Activated T-helper 2 cell treated with anti-CD3 and anti-CD28 coated beads, Interferon-gamma antibody, Interleukin-2, Interleukin-4, amounts not matched to agents 10 μg/mL and 5 μg/mL and 100 μg/mL, durations not matched to agents 14 hours and 24 hours and 36 hours (primary cell): ENCODE data around the gene CRYGD. TPM values are rescaled to one million over a fixed set of nuclear protein-coding genes. Genes with fewer than 3 reads are reported as not detected.

ENCODE experiments used
- DNase-seq: peaks from one replicate; pipeline ENCODE4 v3.0.0; 2021; ENCODE audit warnings: low spot score
- H3K27ac Mint-ChIP-seq: one replicate; pipeline ENCODE4 v1.8.0; 2021; ENCODE audit warnings: mixed read lengths
- H3K27me3 Mint-ChIP-seq: one replicate; pipeline ENCODE4 v1.8.0; 2021; ENCODE audit warnings: low read depth, mixed read lengths
- H3K36me3 Mint-ChIP-seq: one replicate; pipeline ENCODE4 v1.8.0; 2021; ENCODE audit warnings: low read depth, mixed read lengths
- H3K4me1 Mint-ChIP-seq: one replicate; pipeline ENCODE4 v1.8.0; 2021; ENCODE audit warnings: low read depth, mixed read lengths
- H3K4me3 Mint-ChIP-seq: one replicate; pipeline ENCODE4 v1.8.0; 2021; ENCODE audit warnings: low read depth, mild to moderate bottlenecking, moderate library complexity, mixed read lengths
- H3K9me3 Mint-ChIP-seq: one replicate; pipeline ENCODE4 v1.8.0; 2021; ENCODE audit warnings: mixed read lengths
- intact Hi-C: fragments of 100-400 bp; cut with micrococcal nuclease; formaldehyde crosslinking; loops from one replicate; pipeline ENCODE4 v1.15.1; 2023
- total RNA-seq: library from RNA; stranded (reverse); gene quantifications from 2 replicates; pipeline ENCODE4 v1.2.3, GENCODE V29; 2022

The CRYGD gene
- total RNA-seq, 1 donor from 2014 or later, result not detected

DNA sequence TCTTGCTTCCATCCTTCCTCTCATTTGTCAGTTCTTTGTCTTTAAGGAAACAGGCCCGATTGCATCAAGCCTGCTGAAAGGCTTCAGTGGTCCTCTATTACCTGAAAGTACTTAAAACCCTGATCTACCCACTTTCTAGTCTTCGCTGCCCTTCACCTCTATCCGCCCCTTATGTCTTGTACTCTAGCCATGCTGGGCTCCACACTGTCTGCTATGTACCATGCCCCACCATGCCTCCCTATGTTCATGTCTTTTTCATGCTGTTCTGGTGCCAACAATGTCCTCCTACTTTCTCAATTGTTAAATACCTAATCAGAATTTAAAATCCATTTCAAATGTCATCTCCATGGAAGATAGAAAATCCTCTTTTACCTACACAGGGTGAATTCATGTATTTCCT lies 28.2 kb downstream of the CRYGD start:
- no peaks in the 10 kb centered on the region for H3K36me3 Mint-ChIP-seq
- H3K4me3 Mint-ChIP-seq, result no peak overlapping the region
- H3K9me3 Mint-ChIP-seq, result peaks cover 6% of the 10 kb centered on the region
- intact Hi-C loops, result no loop called here
- H3K27me3 Mint-ChIP-seq, result no peaks in the 10 kb centered on the region
- peaks cover 14% of the 10 kb centered on the region for H3K4me1 Mint-ChIP-seq
- no peak for DNase-seq
- no peak overlapping the region for H3K27ac Mint-ChIP-seq

DNA sequence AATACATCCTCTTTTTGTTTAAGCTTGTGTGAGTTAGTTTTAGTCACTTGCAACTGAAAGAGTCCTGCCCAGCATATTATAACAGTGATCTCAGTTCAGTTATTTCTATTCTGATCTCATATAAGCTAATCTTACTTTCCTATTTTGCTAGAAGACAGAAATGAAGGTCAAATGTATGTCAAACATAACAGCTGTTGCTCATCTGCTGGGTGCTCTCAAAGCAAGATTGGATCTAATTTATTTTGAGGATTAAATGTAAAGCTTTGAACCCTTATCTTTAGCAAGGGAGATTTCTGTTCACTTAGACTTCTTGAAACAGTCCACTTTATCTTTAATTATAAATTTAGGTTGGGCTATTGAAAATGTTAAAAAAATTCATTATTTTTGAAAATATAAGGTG lies 31.2 kb downstream of the CRYGD start:
- DNase-seq, result no peak
- intact Hi-C loops, result no loop called here
- Mint-ChIP-seq H3K36me3 (no peaks in the 10 kb centered on the region), H3K27ac (no peak overlapping the region), H3K27me3 (peaks cover 3% of the 10 kb centered on the region), H3K9me3 (no peaks in the 10 kb centered on the region), H3K4me3 (no peak overlapping the region), H3K4me1 (no peaks in the 10 kb centered on the region)

DNA sequence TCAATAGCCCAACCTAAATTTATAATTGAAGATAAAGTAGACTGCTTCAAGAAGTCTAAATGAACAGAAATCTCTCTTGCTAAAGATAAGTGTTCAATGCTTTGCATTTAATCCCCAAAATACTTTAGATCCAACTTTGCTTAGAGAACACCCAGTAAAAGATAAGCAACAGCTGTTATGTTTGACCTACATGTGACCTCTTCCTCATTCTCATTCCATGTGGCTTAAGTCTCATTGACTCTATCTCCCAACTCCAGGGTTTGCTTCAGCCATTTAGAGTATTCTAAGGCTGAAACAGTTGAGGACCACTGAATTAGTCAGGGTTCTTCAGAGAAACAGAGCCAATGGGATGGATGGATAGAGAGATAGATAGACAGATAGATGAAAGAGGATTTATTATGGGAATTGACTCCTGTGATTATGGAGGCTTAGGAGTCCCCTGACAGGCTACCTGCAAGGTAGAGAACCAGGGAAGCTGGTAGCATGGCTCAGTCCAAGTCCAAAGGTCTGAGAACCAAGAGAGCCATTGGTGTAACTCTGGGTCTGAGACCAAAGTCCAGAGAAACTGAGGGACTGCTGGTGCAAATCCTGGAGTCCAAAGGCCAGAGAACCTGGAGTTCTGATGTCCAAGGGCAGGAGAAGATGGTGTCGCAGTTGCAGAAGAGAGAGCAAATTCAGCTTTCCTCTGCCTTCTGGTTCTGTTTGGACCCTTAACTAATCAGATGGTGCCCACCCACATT lies 32.1 kb downstream of the CRYGD start:
- H3K9me3 Mint-ChIP-seq, result no peaks in the 10 kb centered on the region

DNA sequence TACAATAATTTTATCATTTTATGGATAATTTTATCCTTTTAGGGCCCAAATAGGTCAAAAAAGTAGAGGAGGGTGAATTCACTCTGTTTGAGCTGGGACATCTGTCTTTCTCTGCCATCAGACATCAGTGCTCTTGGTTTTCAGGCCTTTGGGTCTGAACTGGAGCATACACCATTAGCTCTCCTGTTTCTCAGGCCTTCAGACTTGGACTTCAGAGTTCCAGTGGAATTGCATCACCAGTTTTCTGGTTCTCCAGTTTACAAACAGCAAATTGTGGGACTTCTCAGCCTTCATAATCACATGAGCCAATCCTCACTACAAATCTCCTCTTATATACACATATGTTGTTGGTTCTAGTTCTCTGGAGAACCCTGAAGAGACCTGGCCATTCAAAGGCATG lies 33.9 kb downstream of the CRYGD start:
- intact Hi-C loops, result no loop called here
- Mint-ChIP-seq H3K4me3 (no peak overlapping the region), H3K27ac (no peak overlapping the region), H3K36me3 (no peaks in the 10 kb centered on the region), H3K9me3 (no peaks in the 10 kb centered on the region), H3K27me3 (peaks cover 14% of the 10 kb centered on the region), H3K4me1 (no peaks in the 10 kb centered on the region)
- DNase-seq, result no peak

More for the DNA sequence above, 32.1 kb downstream of the CRYGD start:
- H3K27me3 Mint-ChIP-seq, result peaks cover 3% of the 10 kb centered on the region
- H3K4me1 Mint-ChIP-seq, result no peaks in the 10 kb centered on the region
- no peak overlapping the region for H3K4me3 Mint-ChIP-seq
- intact Hi-C loops, result no loop called here
- H3K27ac Mint-ChIP-seq, result no peak overlapping the region
- no peaks in the 10 kb centered on the region for H3K36me3 Mint-ChIP-seq
- no peak for DNase-seq

DNA sequence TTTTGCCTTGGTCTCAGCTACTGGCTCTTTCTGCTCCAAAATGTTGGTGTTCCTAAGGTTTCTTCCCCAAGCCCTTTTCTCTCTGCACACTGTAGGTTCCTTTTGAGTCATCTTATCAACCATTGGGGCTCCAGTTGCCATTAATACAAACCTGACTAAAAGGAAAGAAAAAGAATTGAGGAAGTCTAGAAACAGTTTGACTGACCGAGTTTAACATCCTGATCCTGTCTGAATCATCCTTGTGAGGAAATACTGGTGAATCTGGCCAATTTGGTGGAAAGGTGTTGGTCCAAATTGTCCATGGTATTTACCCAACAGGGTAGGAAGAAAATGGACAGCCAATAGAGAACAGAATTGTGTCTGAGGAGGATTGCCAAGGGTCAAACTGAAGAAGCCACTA lies 38.3 kb downstream of the CRYGD start:
- no peaks in the 10 kb centered on the region for H3K9me3 Mint-ChIP-seq
- intact Hi-C loops, result no loop called here
- no peak overlapping the region for H3K27ac Mint-ChIP-seq
- H3K27me3 Mint-ChIP-seq, result peaks cover 33% of the 10 kb centered on the region
- no peak overlapping the region for H3K4me3 Mint-ChIP-seq
- no peaks in the 10 kb centered on the region for H3K4me1 Mint-ChIP-seq
- DNase-seq, result no peak
- H3K36me3 Mint-ChIP-seq, result no peaks in the 10 kb centered on the region

DNA sequence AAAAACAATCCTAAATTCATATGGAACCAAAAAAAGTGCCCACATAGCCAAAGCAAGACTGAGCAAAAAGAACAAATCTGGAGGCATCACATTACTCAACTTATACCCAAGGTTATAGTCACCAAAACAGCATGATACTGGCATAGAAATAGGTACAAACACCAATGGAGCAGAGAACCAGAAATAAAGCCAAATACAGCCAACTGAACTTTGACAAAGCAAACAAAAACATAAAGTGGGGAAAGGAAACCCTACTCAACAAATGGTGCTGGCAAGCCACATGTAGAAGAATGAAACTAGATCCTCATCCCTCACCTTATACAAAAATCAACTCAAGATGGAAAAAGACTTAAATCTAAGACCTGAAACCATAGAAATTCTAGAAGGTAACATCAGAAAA lies 40.5 kb downstream of the CRYGD start:
- intact Hi-C loops, result no loop called here
- Mint-ChIP-seq H3K4me1 (no peaks in the 10 kb centered on the region), H3K27ac (no peak overlapping the region), H3K36me3 (no peaks in the 10 kb centered on the region), H3K9me3 (no peaks in the 10 kb centered on the region), H3K27me3 (peaks cover 40% of the 10 kb centered on the region), H3K4me3 (no peak overlapping the region)
- DNase-seq, result no peak

DNA sequence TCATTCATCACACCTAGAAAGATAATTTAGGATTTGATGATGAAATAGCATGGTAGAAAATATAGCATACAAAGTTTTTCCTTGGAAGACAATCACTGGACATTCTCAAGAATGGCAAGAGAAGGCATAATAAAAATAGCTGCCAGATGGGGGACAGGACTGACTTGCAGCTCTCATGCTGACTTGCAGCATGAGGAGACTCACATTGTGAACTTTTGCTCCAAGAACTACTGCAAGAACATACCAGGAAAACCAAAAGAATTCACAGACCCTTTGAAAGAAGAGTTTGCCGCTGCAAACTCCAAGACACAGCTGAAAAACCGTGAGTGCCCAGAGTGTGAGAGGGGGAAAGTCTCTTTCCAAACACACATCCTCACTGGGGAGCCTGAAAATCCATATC lies 47.0 kb downstream of the CRYGD start:
- Mint-ChIP-seq H3K27ac (no peak overlapping the region), H3K27me3 (peaks cover 21% of the 10 kb centered on the region), H3K4me1 (no peaks in the 10 kb centered on the region), H3K4me3 (no peak overlapping the region), H3K36me3 (no peaks in the 10 kb centered on the region), H3K9me3 (no peaks in the 10 kb centered on the region)
- intact Hi-C loops, result no loop called here
- DNase-seq, result no peak

DNA sequence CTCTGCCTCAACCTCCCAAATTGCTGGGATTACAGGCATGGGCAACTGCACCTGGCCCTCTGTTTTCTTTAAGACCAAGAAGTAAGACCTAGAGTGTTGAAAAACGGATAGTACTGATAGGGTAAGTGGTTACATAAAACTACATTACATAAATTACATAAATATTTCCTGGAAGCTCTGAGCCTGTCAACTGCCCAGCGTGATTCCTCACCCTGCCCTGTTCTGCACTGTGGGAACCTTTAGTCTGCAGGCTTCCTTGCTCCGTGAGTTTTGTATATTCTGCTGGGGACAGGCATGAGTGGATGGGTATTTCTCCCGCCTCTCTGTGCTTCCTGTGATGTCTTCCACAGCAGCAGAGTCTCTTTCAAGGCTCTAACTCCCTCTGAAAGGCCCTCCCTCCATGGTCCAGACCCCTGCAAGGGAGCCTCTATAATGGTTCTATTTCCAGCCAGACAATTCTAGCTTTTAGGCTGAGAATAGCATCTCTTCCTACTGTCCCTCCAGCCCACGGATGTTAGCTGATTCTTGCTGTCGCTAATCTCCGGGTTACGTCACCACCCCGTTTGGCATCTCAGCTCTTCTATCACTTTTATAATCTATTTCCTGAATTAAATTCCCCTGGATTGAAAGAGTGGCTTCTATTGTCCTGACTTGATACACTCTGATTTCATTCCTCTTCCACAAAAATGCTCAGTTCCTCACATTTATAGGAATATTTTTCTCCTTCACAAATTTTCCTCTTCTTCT lies 49.5 kb downstream of the CRYGD start:
- Mint-ChIP-seq H3K9me3 (no peaks in the 10 kb centered on the region), H3K36me3 (no peaks in the 10 kb centered on the region), H3K4me3 (no peak overlapping the region), H3K27ac (no peak overlapping the region), H3K4me1 (no peaks in the 10 kb centered on the region), H3K27me3 (peaks cover 11% of the 10 kb centered on the region)
- no peak for DNase-seq
- intact Hi-C loops, result no loop called here

DNA sequence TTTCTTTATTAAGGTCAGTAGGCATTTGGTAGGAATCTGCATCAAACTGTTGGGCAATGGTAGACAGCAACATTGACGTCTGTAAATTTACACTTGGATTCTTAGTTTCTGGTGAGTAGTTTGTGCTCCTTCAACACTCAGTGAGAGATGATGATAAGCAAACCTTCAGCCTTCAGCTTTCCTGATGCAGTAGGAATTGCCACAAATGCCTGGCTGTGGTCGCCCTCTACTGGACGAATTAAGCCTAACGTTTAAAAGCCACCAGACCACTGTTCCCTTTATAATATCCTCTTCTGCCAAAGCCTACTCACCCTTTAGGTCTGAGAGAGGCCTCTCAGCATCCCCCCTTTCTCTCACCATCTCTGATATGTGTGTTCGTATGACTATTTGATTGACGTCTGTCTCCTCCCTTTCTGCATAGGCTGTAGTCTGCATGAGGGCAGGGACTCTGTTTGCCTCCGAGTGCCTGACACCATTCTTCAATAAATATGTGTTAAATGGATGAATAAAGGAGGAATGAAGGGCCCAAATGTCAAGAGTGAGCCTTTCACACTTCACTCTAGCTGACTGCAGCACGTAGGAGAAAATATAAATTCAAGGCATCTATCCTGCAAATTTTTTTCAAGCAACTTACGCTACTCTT lies 52.0 kb downstream of the CRYGD start:
- intact Hi-C loops, result loop anchor here (1.0 kb wide), 1 partner anchor 326 kb away; no protein-coding TSS in a partner anchor
- Mint-ChIP-seq H3K36me3 (no peaks in the 10 kb centered on the region), H3K4me3 (no peak overlapping the region), H3K27ac (no peak overlapping the region), H3K4me1 (no peaks in the 10 kb centered on the region), H3K27me3 (peaks cover 7% of the 10 kb centered on the region), H3K9me3 (no peaks in the 10 kb centered on the region)
- DNase-seq, result peak; percentile 30

Other genes with a start within 250 kb of the CRYGD start
- gene PLEKHM3, start 99.0 kb downstream of the CRYGD start, total RNA-seq, result 7.1 and 8.4 TPM in 2 replicates
- not detected in 2 replicates for gene CRYGC, start 5.3 kb upstream of the CRYGD start, total RNA-seq
- gene CRYGB, start 21.6 kb upstream of the CRYGD start, total RNA-seq, result not detected in 2 replicates
- not detected in 2 replicates for gene CRYGA, start 39.1 kb upstream of the CRYGD start, total RNA-seq
- gene C2orf80, start 65.5 kb upstream of the CRYGD start, total RNA-seq, result not detected in 2 replicates
- gene IDH1, start 130.5 kb upstream of the CRYGD start, total RNA-seq, result 42.7 and 46.1 TPM in 2 replicates
- 30.3 and 34.1 TPM in 2 replicates for gene PIKFYVE, start 141.7 kb upstream of the CRYGD start, total RNA-seq